K562 (cell line): ENCODE measurements around the gene UPP1. TPM values are rescaled to one million over a fixed set of nuclear protein-coding genes. Genes with fewer than 3 reads are reported as not detected.

Experiments used
- BRD9 ChIP-seq: fragments of 450-650 bp; IDR thresholded peaks from 2 replicates; pipeline ENCODE4 v1.6.1; 2018; ENCODE audit warnings: low read depth; ENCODE audit not compliant: partially characterized antibody
- C11orf30 ChIP-seq: fragments of 450-650 bp; IDR thresholded peaks from 2 replicates; pipeline ENCODE4 v1.6.1; 2016; ENCODE audit warnings: low read depth, mild to moderate bottlenecking
- CHD1 ChIP-seq: fragments of 200-600 bp; sonication (generic); IDR thresholded peaks from one replicate; pipeline ENCODE4 v1.6.1; 2012; ENCODE audit warnings: mild to moderate bottlenecking, moderate library complexity, low read length, inconsistent platforms
- DACH1 ChIP-seq: fragments of 450-650 bp; IDR thresholded peaks from 2 replicates; pipeline ENCODE4 v1.6.1; 2018; ENCODE audit not compliant: partially characterized antibody
- DMBX1 ChIP-seq: fragments of 250-450 bp; sonication (Bioruptor Pico); IDR thresholded peaks from 2 replicates; pipeline ENCODE4 v1.8.0; 2022; ENCODE audit warnings: inconsistent platforms, mild to moderate bottlenecking, moderate library complexity, borderline replicate concordance
- ETV6 ChIP-seq, 3 experiments: fragments of 150-350 bp in 1 of 3; sonication (generic) in 1 of 3; formaldehyde crosslinking in 1 of 3; IDR thresholded peaks; 2 replicates each; pipeline versions ENCODE4 v1.6.1 to v1.8.0; 2014 to 2022; ENCODE audit warnings: borderline replicate concordance in 2 of 3, low read depth in 2 of 3, antibody characterized with exemption in 1 of 3, low read length in 1 of 3, mild to moderate bottlenecking in 1 of 3, missing genetic modification reagents in 1 of 3
- FOS ChIP-seq: IDR thresholded peaks from 3 replicates; pipeline ENCODE4 v1.6.1; 2011; ENCODE audit not compliant: insufficient read length; ENCODE audit errors: extremely low read depth
- LCOR ChIP-seq: sonication (generic); formaldehyde crosslinking; IDR thresholded peaks from 2 replicates; pipeline ENCODE4 v1.8.0; 2022; ENCODE audit warnings: mild to moderate bottlenecking, missing genetic modification reagents
- MAFG ChIP-seq: fragments of 450-650 bp; conservative IDR thresholded peaks from 2 replicates; pipeline ENCODE4 v1.6.1; 2016; ENCODE audit warnings: missing genetic modification characterization, missing compliant biosample characterization
- MEIS2 ChIP-seq: fragments of 450-650 bp; IDR thresholded peaks from 2 replicates; pipeline ENCODE4 v1.6.1; 2014; ENCODE audit warnings: mild to moderate bottlenecking; ENCODE audit not compliant: partially characterized antibody
- MIER1 ChIP-seq: fragments of 450-650 bp; IDR thresholded peaks from 2 replicates; pipeline ENCODE4 v1.6.1; 2016; ENCODE audit warnings: antibody characterized with exemption, mild to moderate bottlenecking, low read depth
- SMARCB1 ChIP-seq: IDR thresholded peaks from 2 replicates; pipeline ENCODE4 v1.6.1; 2011; ENCODE audit warnings: improper control_type of control experiment, low read depth; ENCODE audit not compliant: insufficient read length
- SRF ChIP-seq, 2 experiments: fragments of 250-450, 450-650 bp in 1 of 2; sonication (Bioruptor Pico) in 1 of 2; sonication (generic) in 1 of 2; formaldehyde crosslinking; IDR thresholded peaks; 2 replicates each; pipeline versions ENCODE4 v1.5.0 to v1.5.1; 2020 to 2022; ENCODE audit warnings: mild to moderate bottlenecking in 1 of 2, missing genetic modification reagents in 1 of 2
- ZNF140 ChIP-seq: fragments of 250-450 bp; sonication (Bioruptor Pico); IDR thresholded peaks from 2 replicates; pipeline ENCODE4 v1.8.0; 2021; ENCODE audit warnings: moderate library complexity, mild to moderate bottlenecking, inconsistent platforms
- ZNF695 ChIP-seq: fragments of 450-650 bp; formaldehyde crosslinking; IDR thresholded peaks from 2 replicates; pipeline ENCODE4 v1.4.0; 2020; ENCODE audit warnings: mild to moderate bottlenecking, moderate library complexity
- ZNF778 ChIP-seq: fragments of 450-650 bp; formaldehyde crosslinking; IDR thresholded peaks from 2 replicates; pipeline ENCODE4 v1.4.0; 2020; ENCODE audit warnings: mild to moderate bottlenecking, moderate library complexity
- polyA plus RNA-seq, 8 experiments: library from polyadenylated mRNA; depleted of rRNA in 4 of 8; stranded (reverse) in 5 of 8; unstranded in 3 of 8; fragments of >200 nt; fragmentation: Nextera tagmentation in 2 of 8; fragmentation: Illumina TruSeq in 1 of 8; extraction: Ambion mirVana in 2 of 8; extraction: Trizol in 1 of 8; gene quantifications; 2 replicates each; pipeline versions ENCODE4 v1.2.1 to v1.2.3, GENCODE V29; 2011 to 2014; ENCODE audit warnings: inconsistent platforms in 1 of 8, missing spikeins in 1 of 8
- total RNA-seq, 7 experiments: library from RNA; depleted of rRNA in 6 of 7; stranded (reverse); fragments of >200 nt in 6 of 7; fragmentation: Illumina TruSeq in 2 of 7; extraction: Trizol in 2 of 7; gene quantifications; 2 replicates each; pipeline versions ENCODE4 v1.2.1 to v1.2.3, GENCODE V29; 2011 to 2021; ENCODE audit warnings: low replicate concordance in 1 of 7
- TF ChIP-seq, protein P1 (sequence below): IDR thresholded peaks from 2 replicates; pipeline ENCODE4 v1.6.1; 2016; ENCODE audit warnings: missing genetic modification characterization, missing compliant biosample characterization
- TF ChIP-seq, protein P2 (sequence below): fragments of 250-450 bp; sonication (Bioruptor Pico); IDR thresholded peaks from 2 replicates; pipeline ENCODE4 v1.4.0; 2020; ENCODE audit warnings: borderline replicate concordance
- TF ChIP-seq, protein P3 (sequence below): fragments of 250-450 bp; sonication (Bioruptor Pico); IDR thresholded peaks from 2 replicates; pipeline ENCODE4 v1.4.0; 2020; ENCODE audit warnings: mild to moderate bottlenecking, moderate library complexity, borderline replicate concordance
- TF ChIP-seq, protein P4 (sequence below), 2 experiments: fragments of 450-650 bp; IDR thresholded peaks; 2 replicates each; pipeline ENCODE4 v1.6.1; 2016

Gene UPP1
- total and polyA plus RNA-seq, 9 of the 15 experiments (the other 6 are each of a cell fraction or from before 2014, with no cell fraction given) = 0.38 to 2.4 (median 0.61) TPM

DNA sequence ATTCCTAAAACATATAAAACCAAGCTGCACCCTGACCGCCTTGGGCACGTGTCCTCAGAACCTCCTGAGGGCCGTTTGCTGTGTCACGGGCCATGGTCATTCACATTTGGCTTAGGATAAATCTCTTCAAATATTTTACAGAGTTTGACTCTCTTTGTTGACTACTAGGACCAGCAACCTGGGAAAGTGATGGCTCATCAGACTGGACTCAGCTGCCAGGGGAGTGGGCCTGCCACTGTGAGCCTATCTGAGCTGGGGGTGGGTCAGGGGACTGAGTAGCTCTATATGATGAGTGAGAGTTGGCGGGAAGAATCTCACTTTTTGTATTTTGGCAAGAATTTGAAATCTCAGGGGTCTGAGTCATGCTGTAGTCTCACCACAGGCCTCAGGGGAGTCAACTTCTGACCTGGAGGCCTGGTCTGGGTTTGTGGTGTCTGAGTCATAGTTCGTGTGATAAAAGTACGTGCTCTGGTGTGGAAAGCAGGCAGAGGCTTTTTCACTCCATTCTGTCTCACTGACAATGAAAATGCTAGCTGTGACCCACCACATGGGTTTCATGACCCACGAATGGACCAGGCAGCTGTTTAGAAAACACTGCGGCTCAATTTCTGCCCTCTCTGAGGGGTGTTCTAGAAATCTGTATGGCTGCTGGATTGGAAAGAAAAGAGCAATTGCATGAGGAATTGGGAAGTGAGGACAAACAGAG lies 4.2 kb upstream of the UPP1 start (continued):
- TF ChIP-seq ZNF140 (CRISPR knock-in tag) = no peak
- TF ChIP-seq ZNF695 (CRISPR knock-in tag) = no peak
- TF ChIP-seq, protein P1, sequence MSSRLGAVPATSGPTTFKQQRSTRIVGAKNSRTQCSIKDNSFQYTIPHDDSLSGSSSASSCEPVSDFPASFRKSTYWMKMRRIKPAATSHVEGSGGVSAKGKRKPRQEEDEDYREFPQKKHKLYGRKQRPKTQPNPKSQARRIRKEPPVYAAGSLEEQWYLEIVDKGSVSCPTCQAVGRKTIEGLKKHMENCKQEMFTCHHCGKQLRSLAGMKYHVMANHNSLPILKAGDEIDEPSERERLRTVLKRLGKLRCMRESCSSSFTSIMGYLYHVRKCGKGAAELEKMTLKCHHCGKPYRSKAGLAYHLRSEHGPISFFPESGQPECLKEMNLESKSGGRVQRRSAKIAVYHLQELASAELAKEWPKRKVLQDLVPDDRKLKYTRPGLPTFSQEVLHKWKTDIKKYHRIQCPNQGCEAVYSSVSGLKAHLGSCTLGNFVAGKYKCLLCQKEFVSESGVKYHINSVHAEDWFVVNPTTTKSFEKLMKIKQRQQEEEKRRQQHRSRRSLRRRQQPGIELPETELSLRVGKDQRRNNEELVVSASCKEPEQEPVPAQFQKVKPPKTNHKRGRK (tag) = no peak
- TF ChIP-seq DMBX1 (CRISPR knock-in tag) = no peak
- TF ChIP-seq, protein P2, sequence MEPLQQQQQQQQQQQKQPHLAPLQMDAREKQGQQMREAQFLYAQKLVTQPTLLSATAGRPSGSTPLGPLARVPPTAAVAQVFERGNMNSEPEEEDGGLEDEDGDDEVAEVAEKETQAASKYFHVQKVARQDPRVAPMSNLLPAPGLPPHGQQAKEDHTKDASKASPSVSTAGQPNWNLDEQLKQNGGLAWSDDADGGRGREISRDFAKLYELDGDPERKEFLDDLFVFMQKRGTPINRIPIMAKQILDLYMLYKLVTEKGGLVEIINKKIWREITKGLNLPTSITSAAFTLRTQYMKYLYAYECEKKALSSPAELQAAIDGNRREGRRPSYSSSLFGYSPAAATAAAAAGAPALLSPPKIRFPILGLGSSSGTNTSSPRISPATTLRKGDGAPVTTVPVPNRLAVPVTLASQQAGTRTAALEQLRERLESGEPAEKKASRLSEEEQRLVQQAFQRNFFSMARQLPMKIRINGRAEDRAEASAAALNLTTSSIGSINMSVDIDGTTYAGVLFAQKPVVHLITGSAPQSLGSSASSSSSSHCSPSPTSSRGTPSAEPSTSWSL (CRISPR knock-in tag) = no peak
- TF ChIP-seq, protein P3, sequence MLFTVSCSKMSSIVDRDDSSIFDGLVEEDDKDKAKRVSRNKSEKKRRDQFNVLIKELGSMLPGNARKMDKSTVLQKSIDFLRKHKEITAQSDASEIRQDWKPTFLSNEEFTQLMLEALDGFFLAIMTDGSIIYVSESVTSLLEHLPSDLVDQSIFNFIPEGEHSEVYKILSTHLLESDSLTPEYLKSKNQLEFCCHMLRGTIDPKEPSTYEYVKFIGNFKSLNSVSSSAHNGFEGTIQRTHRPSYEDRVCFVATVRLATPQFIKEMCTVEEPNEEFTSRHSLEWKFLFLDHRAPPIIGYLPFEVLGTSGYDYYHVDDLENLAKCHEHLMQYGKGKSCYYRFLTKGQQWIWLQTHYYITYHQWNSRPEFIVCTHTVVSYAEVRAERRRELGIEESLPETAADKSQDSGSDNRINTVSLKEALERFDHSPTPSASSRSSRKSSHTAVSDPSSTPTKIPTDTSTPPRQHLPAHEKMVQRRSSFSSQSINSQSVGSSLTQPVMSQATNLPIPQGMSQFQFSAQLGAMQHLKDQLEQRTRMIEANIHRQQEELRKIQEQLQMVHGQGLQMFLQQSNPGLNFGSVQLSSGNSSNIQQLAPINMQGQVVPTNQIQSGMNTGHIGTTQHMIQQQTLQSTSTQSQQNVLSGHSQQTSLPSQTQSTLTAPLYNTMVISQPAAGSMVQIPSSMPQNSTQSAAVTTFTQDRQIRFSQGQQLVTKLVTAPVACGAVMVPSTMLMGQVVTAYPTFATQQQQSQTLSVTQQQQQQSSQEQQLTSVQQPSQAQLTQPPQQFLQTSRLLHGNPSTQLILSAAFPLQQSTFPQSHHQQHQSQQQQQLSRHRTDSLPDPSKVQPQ (CRISPR knock-in tag) = no peak
- no peak for TF ChIP-seq ZNF778 (CRISPR knock-in tag)
- TF ChIP-seq DACH1 = no peak
- TF ChIP-seq SMARCB1 = no peak
- TF ChIP-seq LCOR (CRISPR knock-in tag) = no peak
- no peak for TF ChIP-seq ETV6 (IDR thresholded peaks at IDR 0.05; ENCODE audit: borderline replicate concordance in 1 of 2, low read depth in 2 of 2, low read length in 1 of 2)
- no peak for TF ChIP-seq ETV6 (CRISPR knock-in tag; IDR thresholded peaks at IDR 0.05; ENCODE audit: borderline replicate concordance)
- TF ChIP-seq MIER1 = no peak
- TF ChIP-seq CHD1 = no peak
- TF ChIP-seq, protein P4, sequence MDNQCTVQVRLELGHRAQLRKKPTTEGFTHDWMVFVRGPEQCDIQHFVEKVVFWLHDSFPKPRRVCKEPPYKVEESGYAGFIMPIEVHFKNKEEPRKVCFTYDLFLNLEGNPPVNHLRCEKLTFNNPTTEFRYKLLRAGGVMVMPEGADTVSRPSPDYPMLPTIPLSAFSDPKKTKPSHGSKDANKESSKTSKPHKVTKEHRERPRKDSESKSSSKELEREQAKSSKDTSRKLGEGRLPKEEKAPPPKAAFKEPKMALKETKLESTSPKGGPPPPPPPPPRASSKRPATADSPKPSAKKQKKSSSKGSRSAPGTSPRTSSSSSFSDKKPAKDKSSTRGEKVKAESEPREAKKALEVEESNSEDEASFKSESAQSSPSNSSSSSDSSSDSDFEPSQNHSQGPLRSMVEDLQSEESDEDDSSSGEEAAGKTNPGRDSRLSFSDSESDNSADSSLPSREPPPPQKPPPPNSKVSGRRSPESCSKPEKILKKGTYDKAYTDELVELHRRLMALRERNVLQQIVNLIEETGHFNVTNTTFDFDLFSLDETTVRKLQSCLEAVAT (IDR thresholded peaks at IDR 0.05) = peak in 1 of 2 experiments; percentile 88; a peak in 2 of 4 replicates
- TF ChIP-seq SRF (CRISPR knock-in tag; IDR thresholded peaks at IDR 0.05) = no peak
- peak; percentile 37 for TF ChIP-seq MEIS2
- TF ChIP-seq BRD9 = peak; percentile 44
- TF ChIP-seq FOS = peak; percentile 66
- peak; percentile 56; the same call in 1 of the 2 replicates for TF ChIP-seq C11orf30
- TF ChIP-seq MAFG (tag) = peak; percentile 69
